ENCODE measurements around the gene MSL3B.

Gene MSL3B

DNA sequence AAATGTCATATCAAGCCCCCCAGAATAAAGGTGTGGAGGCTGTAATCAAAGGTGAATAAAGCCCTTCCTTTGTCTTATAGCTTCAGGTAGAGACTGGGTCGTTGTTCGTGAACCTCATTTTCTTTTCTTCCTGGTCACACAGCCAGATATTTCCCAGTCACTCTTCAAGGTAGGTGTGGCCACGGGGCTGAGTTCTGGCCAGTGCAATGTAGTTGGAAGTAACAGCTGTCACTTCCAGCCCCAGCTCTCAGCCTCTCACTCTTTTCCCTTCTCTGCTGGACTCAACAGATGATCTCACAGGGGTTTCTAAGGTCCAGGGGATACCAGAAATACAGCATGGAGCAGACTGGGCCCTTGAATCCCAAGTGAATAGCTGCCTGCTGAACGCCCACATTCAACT lies 33.2 kb upstream of the MSL3B start:
- TF ChIP-seq, protein P1, sequence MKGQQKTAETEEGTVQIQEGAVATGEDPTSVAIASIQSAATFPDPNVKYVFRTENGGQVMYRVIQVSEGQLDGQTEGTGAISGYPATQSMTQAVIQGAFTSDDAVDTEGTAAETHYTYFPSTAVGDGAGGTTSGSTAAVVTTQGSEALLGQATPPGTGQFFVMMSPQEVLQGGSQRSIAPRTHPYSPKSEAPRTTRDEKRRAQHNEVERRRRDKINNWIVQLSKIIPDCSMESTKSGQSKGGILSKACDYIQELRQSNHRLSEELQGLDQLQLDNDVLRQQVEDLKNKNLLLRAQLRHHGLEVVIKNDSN (IDR thresholded peaks at IDR 0.05), result no peak
- TF ChIP-seq, protein P2, sequence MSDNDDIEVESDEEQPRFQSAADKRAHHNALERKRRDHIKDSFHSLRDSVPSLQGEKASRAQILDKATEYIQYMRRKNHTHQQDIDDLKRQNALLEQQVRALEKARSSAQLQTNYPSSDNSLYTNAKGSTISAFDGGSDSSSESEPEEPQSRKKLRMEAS (IDR thresholded peaks at IDR 0.05), result no peak
- no peak for TF ChIP-seq TCF12 (IDR thresholded peaks at IDR 0.05; ENCODE audit: low read depth)
- TF ChIP-seq NFIC (IDR thresholded peaks at IDR 0.05), result no peak
- TF ChIP-seq RAD21 (IDR thresholded peaks at IDR 0.05; ENCODE audit: low read depth), result no peak
- TF ChIP-seq, protein P3, sequence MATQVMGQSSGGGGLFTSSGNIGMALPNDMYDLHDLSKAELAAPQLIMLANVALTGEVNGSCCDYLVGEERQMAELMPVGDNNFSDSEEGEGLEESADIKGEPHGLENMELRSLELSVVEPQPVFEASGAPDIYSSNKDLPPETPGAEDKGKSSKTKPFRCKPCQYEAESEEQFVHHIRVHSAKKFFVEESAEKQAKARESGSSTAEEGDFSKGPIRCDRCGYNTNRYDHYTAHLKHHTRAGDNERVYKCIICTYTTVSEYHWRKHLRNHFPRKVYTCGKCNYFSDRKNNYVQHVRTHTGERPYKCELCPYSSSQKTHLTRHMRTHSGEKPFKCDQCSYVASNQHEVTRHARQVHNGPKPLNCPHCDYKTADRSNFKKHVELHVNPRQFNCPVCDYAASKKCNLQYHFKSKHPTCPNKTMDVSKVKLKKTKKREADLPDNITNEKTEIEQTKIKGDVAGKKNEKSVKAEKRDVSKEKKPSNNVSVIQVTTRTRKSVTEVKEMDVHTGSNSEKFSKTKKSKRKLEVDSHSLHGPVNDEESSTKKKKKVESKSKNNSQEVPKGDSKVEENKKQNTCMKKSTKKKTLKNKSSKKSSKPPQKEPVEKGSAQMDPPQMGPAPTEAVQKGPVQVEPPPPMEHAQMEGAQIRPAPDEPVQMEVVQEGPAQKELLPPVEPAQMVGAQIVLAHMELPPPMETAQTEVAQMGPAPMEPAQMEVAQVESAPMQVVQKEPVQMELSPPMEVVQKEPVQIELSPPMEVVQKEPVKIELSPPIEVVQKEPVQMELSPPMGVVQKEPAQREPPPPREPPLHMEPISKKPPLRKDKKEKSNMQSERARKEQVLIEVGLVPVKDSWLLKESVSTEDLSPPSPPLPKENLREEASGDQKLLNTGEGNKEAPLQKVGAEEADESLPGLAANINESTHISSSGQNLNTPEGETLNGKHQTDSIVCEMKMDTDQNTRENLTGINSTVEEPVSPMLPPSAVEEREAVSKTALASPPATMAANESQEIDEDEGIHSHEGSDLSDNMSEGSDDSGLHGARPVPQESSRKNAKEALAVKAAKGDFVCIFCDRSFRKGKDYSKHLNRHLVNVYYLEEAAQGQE (IDR thresholded peaks at IDR 0.05; ENCODE audit: low read depth), result no peak
- no peak for TF ChIP-seq YY1 (IDR thresholded peaks at IDR 0.05; ENCODE audit: low read depth)
- no peak for TF ChIP-seq FOXM1 (IDR thresholded peaks at IDR 0.05; ENCODE audit: borderline replicate concordance, low read depth)
- no peak for TF ChIP-seq CREB1 (IDR thresholded peaks at IDR 0.05; ENCODE audit: low read depth)
- no peak for TF ChIP-seq TAF1 (IDR thresholded peaks at IDR 0.05; ENCODE audit: low read depth)
- TF ChIP-seq ZBTB7A (IDR thresholded peaks at IDR 0.05; ENCODE audit: low read depth), result no peak
- TF ChIP-seq TEAD4 (IDR thresholded peaks at IDR 0.05), result no peak
- TF ChIP-seq EP300 (IDR thresholded peaks at IDR 0.05; ENCODE audit: borderline replicate concordance), result no peak
- no peak for TF ChIP-seq CEBPB (IDR thresholded peaks at IDR 0.05)
- no peak for TF ChIP-seq EGR1 (IDR thresholded peaks at IDR 0.05)

DNA sequence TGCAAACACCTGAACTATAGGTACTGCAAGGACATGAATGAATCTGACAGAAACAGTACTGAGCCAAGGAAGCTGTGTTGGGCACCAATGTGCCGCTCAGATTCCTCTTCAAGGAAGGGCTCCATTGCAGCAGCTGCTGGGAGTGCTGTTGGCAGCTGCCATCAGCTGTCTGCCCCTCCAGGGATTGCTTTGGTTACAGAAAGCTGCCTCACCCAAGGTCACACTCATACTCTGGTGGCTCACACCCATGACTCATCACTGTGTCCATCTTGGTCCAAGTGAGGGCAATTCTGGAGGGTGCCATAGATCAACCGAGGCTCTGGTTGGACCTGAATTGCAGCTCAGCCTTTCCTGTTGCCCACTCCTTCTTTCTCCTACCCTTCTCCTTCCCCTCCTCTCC lies 24.6 kb upstream of the MSL3B start:
- TF ChIP-seq, protein P2 (IDR thresholded peaks at IDR 0.05), result no peak
- no peak for TF ChIP-seq NFIC (IDR thresholded peaks at IDR 0.05)
- no peak for TF ChIP-seq TAF1 (IDR thresholded peaks at IDR 0.05; ENCODE audit: low read depth)
- TF ChIP-seq, protein P1 (IDR thresholded peaks at IDR 0.05), result no peak
- TF ChIP-seq ZBTB7A (IDR thresholded peaks at IDR 0.05; ENCODE audit: low read depth), result no peak
- TF ChIP-seq RAD21 (IDR thresholded peaks at IDR 0.05; ENCODE audit: low read depth), result no peak
- no peak for TF ChIP-seq CREB1 (IDR thresholded peaks at IDR 0.05; ENCODE audit: low read depth)
- TF ChIP-seq CEBPB (IDR thresholded peaks at IDR 0.05), result no peak
- TF ChIP-seq EGR1 (IDR thresholded peaks at IDR 0.05), result no peak
- no peak for TF ChIP-seq TEAD4 (IDR thresholded peaks at IDR 0.05)
- TF ChIP-seq, protein P3 (IDR thresholded peaks at IDR 0.05; ENCODE audit: low read depth), result no peak
- no peak for TF ChIP-seq EP300 (IDR thresholded peaks at IDR 0.05; ENCODE audit: borderline replicate concordance)
- TF ChIP-seq YY1 (IDR thresholded peaks at IDR 0.05; ENCODE audit: low read depth), result no peak
- TF ChIP-seq FOXM1 (IDR thresholded peaks at IDR 0.05; ENCODE audit: borderline replicate concordance, low read depth), result no peak
- no peak for TF ChIP-seq TCF12 (IDR thresholded peaks at IDR 0.05; ENCODE audit: low read depth)

DNA sequence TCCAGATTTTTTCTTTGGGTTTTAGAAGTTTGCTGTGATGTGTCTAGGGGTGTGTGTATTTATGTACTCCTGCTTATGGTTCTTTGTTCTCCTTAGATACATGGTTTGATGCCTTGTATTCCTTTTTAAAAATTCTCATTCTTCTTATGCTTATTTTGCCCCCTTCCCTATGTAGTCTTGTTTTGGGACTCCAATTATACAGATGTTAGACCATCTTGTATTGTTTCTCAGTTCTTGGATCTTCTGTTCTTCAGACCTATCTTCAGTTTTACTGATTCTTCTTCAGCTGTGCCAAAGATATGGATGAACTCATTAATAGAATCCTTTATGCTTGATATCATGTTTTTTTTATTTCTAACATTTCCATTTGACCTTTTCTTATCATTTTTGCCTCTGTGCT lies 14.2 kb upstream of the MSL3B start:
- TF ChIP-seq EGR1 (IDR thresholded peaks at IDR 0.05), result no peak
- no peak for TF ChIP-seq NFIC (IDR thresholded peaks at IDR 0.05)
- TF ChIP-seq CREB1 (IDR thresholded peaks at IDR 0.05; ENCODE audit: low read depth), result no peak
- no peak for TF ChIP-seq TEAD4 (IDR thresholded peaks at IDR 0.05)
- no peak for TF ChIP-seq FOXM1 (IDR thresholded peaks at IDR 0.05; ENCODE audit: borderline replicate concordance, low read depth)
- TF ChIP-seq, protein P3 (IDR thresholded peaks at IDR 0.05; ENCODE audit: low read depth), result no peak
- TF ChIP-seq, protein P1 (IDR thresholded peaks at IDR 0.05), result no peak
- no peak for TF ChIP-seq RAD21 (IDR thresholded peaks at IDR 0.05; ENCODE audit: low read depth)
- TF ChIP-seq ZBTB7A (IDR thresholded peaks at IDR 0.05; ENCODE audit: low read depth), result no peak
- no peak for TF ChIP-seq EP300 (IDR thresholded peaks at IDR 0.05; ENCODE audit: borderline replicate concordance)
- TF ChIP-seq, protein P2 (IDR thresholded peaks at IDR 0.05), result no peak
- no peak for TF ChIP-seq TCF12 (IDR thresholded peaks at IDR 0.05; ENCODE audit: low read depth)
- TF ChIP-seq YY1 (IDR thresholded peaks at IDR 0.05; ENCODE audit: low read depth), result no peak
